ENCODE results near the gene HDAC11.
"Not testable (repeated sequence)": the region's sequence is repeated elsewhere in the genome, so short reads cannot be mapped to it uniquely, and the experiment has no call there.

Gene HDAC11

DNA sequence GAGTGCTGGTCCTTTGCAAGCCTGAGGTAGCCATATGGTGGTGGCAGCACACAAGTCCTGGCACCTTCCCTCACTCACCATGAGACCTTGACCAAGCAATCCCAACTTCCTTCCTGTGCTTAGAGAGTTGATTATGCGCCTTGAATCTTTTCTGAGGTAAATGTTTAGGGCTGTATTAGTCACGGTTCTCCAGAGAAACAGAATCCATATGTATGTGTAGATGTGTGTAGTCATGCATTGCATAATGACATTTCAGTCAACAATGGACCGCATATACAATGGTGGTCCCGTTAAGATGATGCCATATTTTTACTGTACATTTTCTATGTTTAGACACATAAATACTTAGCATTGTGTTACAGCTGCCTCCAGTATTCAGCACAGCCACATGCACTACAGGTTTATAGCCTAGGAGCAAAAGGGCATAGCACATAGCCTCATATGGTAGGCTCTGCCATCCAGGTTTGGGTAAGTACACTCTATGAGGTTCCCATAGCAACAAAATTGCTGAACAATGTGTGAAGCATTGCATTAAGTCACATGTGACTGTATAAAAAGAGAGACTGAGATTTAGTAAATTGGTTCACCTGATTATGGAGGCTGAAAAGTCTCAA lies 39.8 kb upstream of the HDAC11 start:
- Histone ChIP-seq H3K79me2 (ENCODE audit: low read length) (no peaks in the 10 kb centered on the region), H3K9ac (ENCODE audit: low read length) (no peak overlapping the region), H3K4me3 (ENCODE audit: low read length) (no peak overlapping the region), H3K27me3 (ENCODE audit: low read depth, low read length) (peaks cover 6% of the 10 kb centered on the region), H4K20me1 (ENCODE audit: insufficient read depth, low read length) (no peaks in the 10 kb centered on the region), H3K36me3 (replicated peaks; ENCODE audit: low read depth, low read length) (no peaks in the 10 kb centered on the region), H3K4me1 (ENCODE audit: low read length) (no peaks in the 10 kb centered on the region), H3K4me2 (ENCODE audit: low read length) (no peak overlapping the region), H3K9me3 (ENCODE audit: insufficient read depth, low read length) (no peaks in the 10 kb centered on the region), H2AFZ (ENCODE audit: low read depth, low read length) (no peak overlapping the region), H3K27ac (ENCODE audit: low read length) (no peak overlapping the region)
- TF ChIP-seq, protein P1, sequence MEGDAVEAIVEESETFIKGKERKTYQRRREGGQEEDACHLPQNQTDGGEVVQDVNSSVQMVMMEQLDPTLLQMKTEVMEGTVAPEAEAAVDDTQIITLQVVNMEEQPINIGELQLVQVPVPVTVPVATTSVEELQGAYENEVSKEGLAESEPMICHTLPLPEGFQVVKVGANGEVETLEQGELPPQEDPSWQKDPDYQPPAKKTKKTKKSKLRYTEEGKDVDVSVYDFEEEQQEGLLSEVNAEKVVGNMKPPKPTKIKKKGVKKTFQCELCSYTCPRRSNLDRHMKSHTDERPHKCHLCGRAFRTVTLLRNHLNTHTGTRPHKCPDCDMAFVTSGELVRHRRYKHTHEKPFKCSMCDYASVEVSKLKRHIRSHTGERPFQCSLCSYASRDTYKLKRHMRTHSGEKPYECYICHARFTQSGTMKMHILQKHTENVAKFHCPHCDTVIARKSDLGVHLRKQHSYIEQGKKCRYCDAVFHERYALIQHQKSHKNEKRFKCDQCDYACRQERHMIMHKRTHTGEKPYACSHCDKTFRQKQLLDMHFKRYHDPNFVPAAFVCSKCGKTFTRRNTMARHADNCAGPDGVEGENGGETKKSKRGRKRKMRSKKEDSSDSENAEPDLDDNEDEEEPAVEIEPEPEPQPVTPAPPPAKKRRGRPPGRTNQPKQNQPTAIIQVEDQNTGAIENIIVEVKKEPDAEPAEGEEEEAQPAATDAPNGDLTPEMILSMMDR (IDR thresholded peaks at IDR 0.05; ENCODE audit: low read depth, low read length), result no peak
- TF ChIP-seq EZH2phosphoT487 (IDR thresholded peaks at IDR 0.05; ENCODE audit: low read depth), result no peak

DNA sequence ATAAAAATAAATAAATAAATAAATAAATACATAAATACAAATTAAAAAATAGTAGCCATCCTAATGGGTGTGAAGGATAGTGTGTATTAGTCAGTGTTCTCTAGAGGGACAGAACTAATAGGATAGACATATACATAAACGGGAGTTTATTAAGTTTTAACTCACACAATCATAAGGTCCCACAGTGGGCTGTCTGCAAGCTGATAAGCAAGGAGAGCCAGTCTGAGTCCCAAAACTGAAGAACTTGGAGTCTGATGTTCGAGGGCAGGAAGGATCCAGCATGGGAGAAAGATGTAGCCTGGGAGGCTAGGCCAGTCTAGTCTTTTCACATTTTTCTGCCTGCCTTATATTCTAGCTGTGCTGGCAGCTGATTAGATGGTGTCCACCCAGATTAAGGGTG lies 37.2 kb upstream of the HDAC11 start:
- H3K9me3 ChIP-seq (ENCODE audit: insufficient read depth, low read length); H3K9ac ChIP-seq (ENCODE audit: low read length); H3K4me1 ChIP-seq (ENCODE audit: low read length); H3K27ac ChIP-seq (ENCODE audit: low read length); H3K27me3 ChIP-seq (ENCODE audit: low read depth, low read length); H3K36me3 ChIP-seq (replicated peaks; ENCODE audit: low read depth, low read length); H3K4me3 ChIP-seq (ENCODE audit: low read length); H2AFZ ChIP-seq (ENCODE audit: low read depth, low read length); H4K20me1 ChIP-seq (ENCODE audit: insufficient read depth, low read length); H3K4me2 ChIP-seq (ENCODE audit: low read length); H3K79me2 ChIP-seq (ENCODE audit: low read length): not testable (repeated sequence)

DNA sequence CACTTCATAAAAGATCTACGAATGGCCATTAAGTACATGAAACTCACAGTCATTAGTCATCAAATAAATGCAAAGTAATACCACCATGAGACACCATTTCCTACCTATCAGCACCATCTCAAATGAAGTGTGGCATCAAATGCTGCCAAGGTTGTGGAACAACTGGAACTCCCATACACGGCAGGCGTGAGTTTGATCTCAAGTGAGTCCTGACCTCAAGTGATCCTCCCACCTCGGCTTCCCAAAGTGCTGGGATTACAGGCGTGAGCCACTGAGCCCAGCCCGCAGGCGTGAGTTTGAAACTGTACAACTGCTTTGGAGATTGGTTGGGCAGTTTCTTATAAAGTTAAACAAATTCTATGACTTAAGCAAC lies 28.8 kb upstream of the HDAC11 start:
- peaks cover 9% of the 10 kb centered on the region for H3K4me1 ChIP-seq (ENCODE audit: low read length)
- peak overlapping the region; percentile 40 for H3K9ac ChIP-seq (ENCODE audit: low read length)
- H3K36me3 ChIP-seq (replicated peaks; ENCODE audit: low read depth, low read length), result no peaks in the 10 kb centered on the region
- peaks cover 2% of the 10 kb centered on the region; the same call in 1 of the 2 replicates for H3K27me3 ChIP-seq (ENCODE audit: low read depth, low read length)
- H3K4me2 ChIP-seq (ENCODE audit: low read length), result peak overlapping the region; percentile 85
- TF ChIP-seq EZH2phosphoT487 (IDR thresholded peaks at IDR 0.05; ENCODE audit: low read depth), result no peak
- TF ChIP-seq, protein P1 (IDR thresholded peaks at IDR 0.05; ENCODE audit: low read depth, low read length), result no peak
- no peaks in the 10 kb centered on the region for H4K20me1 ChIP-seq (ENCODE audit: insufficient read depth, low read length)
- no peaks in the 10 kb centered on the region for H3K9me3 ChIP-seq (ENCODE audit: insufficient read depth, low read length)
- H3K79me2 ChIP-seq (ENCODE audit: low read length), result no peaks in the 10 kb centered on the region
- H2AFZ ChIP-seq (ENCODE audit: low read depth, low read length), result peak overlapping the region; percentile 88
- H3K4me3 ChIP-seq (ENCODE audit: low read length), result peak overlapping the region; percentile 81
- no peak overlapping the region for H3K27ac ChIP-seq (ENCODE audit: low read length)

DNA sequence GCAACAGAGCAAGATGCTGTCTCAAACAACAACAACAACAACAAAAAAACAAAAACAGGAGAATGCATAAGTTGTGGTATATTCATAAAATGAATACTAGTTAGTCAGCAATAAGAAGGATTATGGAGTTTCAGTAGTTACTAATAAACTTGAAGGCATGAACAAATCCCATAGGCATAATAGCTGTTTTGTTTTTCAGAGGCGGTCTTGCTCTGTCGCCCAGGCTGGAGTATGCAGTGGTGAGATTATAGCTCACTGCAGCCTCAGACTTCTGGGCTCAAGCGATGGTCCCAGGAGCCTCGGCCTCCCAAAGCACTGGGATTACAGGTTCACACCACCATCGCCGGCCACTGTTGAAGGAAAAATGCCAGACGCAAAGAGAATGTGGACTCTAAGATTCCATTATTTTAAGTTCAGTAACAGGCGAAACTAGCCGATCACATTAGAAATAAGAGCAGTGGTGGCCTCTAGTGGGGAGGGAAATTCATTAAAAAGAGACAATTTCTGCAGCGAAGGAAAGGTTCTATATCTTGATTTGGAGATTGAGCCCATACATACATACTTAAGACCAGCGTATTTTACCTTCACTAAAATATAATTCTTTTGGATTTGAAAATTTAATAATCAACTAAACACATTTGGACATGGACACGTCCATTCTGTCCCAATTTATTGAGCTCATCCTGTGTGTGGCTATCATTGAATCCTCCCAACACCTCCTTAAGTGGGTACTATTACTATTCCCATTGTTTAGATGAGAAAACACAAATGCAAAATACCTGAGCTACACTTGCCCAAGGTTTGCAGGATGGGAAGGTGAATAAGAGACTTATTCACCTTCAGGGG lies 27.4 kb upstream of the HDAC11 start:
- H3K4me2 ChIP-seq (ENCODE audit: low read length), result peak overlapping the region; percentile 85
- H3K27ac ChIP-seq (ENCODE audit: low read length), result peak overlapping the region; percentile 61; the same call in 1 of the 2 replicates
- H3K9ac ChIP-seq (ENCODE audit: low read length), result peak overlapping the region; percentile 49; the same call in 1 of the 2 replicates
- no peaks in the 10 kb centered on the region for H4K20me1 ChIP-seq (ENCODE audit: insufficient read depth, low read length)
- peaks cover 9% of the 10 kb centered on the region for H3K4me1 ChIP-seq (ENCODE audit: low read length)
- TF ChIP-seq, protein P1 (IDR thresholded peaks at IDR 0.05; ENCODE audit: low read depth, low read length), result peak; percentile 87
- TF ChIP-seq EZH2phosphoT487 (IDR thresholded peaks at IDR 0.05; ENCODE audit: low read depth), result no peak
- H3K9me3 ChIP-seq (ENCODE audit: insufficient read depth, low read length), result no peaks in the 10 kb centered on the region
- H2AFZ ChIP-seq (ENCODE audit: low read depth, low read length), result peak overlapping the region; percentile 49; the same call in 1 of the 2 replicates
- peak overlapping the region; percentile 81 for H3K4me3 ChIP-seq (ENCODE audit: low read length)
- no peaks in the 10 kb centered on the region for H3K36me3 ChIP-seq (replicated peaks; ENCODE audit: low read depth, low read length)
- peaks cover 2% of the 10 kb centered on the region; the same call in 1 of the 2 replicates for H3K27me3 ChIP-seq (ENCODE audit: low read depth, low read length)
- no peaks in the 10 kb centered on the region for H3K79me2 ChIP-seq (ENCODE audit: low read length)

All from OCI-LY3 (cell line).